NCI-H1930 (cell line): ENCODE data around the gene GPD1L.
"Not testable (repeated sequence)": the region's sequence is repeated elsewhere in the genome, so short reads cannot be mapped to it uniquely, and the experiment has no call there.

Experiments used
- DNase-seq, 2 experiments: peaks; one replicate each; lab custom pipeline; 2025; lab: John Stamatoyannopoulos, UW

GPD1L gene

GRCh38 chr3:32106132-32106928 is at the start of gene GPD1L:
TSS of gene GPD1L (plus strand) at chr3:32106620. CDS start at chr3:32106712, 92 bp downstream.
- peak; percentile 72 to 85 for DNase-seq

- not testable (repeated sequence) for DNase-seq
Observed at GRCh38 chr3:32058465-32058864, 48.0 kb upstream of the GPD1L start.

GRCh38 chr3:32062950-32063582 is 43.4 kb upstream of the GPD1L start:
- no peak for DNase-seq

- DNase-seq: no peak
Observed at GRCh38 chr3:32066686-32067085, 39.7 kb upstream of the GPD1L start.

- not testable (repeated sequence) for DNase-seq
Observed at GRCh38 chr3:32074194-32074593, 32.2 kb upstream of the GPD1L start.

GRCh38 chr3:32076566-32076965 is 29.9 kb upstream of the GPD1L start:
- DNase-seq: no peak

- DNase-seq: no peak
Observed at GRCh38 chr3:32077260-32078084, 28.9 kb upstream of the GPD1L start.

GRCh38 chr3:32078085-32078634 is 28.3 kb upstream of the GPD1L start:
- no peak for DNase-seq

GRCh38 chr3:32078864-32079263 is 27.6 kb upstream of the GPD1L start:
- DNase-seq: no peak

GRCh38 chr3:32082721-32083120 is 23.7 kb upstream of the GPD1L start:
- DNase-seq: no peak

GRCh38 chr3:32083702-32084270 is 22.6 kb upstream of the GPD1L start:
- no peak for DNase-seq

GRCh38 chr3:32084870-32085269 is 21.6 kb upstream of the GPD1L start:
- no peak for DNase-seq

GRCh38 chr3:32086464-32086863 is 20.0 kb upstream of the GPD1L start:
- no peak for DNase-seq

GRCh38 chr3:32089476-32089875 is 16.9 kb upstream of the GPD1L start:
- DNase-seq: no peak

GRCh38 chr3:32093204-32093603 is 13.2 kb upstream of the GPD1L start:
- no peak for DNase-seq

- no peak for DNase-seq
Observed at GRCh38 chr3:32095431-32095830, 11.0 kb upstream of the GPD1L start.

- no peak for DNase-seq
Observed at GRCh38 chr3:32097768-32098167, 8.7 kb upstream of the GPD1L start.

- DNase-seq: no peak
Observed at GRCh38 chr3:32098528-32098927, 7.9 kb upstream of the GPD1L start.

- DNase-seq: no peak
Observed at GRCh38 chr3:32100465-32100864, 6.0 kb upstream of the GPD1L start.

- DNase-seq: no peak
Observed at GRCh38 chr3:32102289-32102688, 4.1 kb upstream of the GPD1L start.

GRCh38 chr3:32104492-32104891 is 1.9 kb upstream of the GPD1L start:
- DNase-seq: no peak
